CD4-positive, alpha-beta T cell treated with Interleukin-17A for 1 hour (primary cell): ENCODE measurements around the gene CYP26C1.

Source experiments
- DNase-seq: peaks from one replicate; pipeline ENCODE4 v3.0.0-alpha.2; 2020

Gene CYP26C1

GRCh38 chr10:93064874-93065660 is 4.5 kb downstream of the CYP26C1 start:
- no peak for DNase-seq

- no peak for DNase-seq
These were observed 5.3 kb downstream of the CYP26C1 start for GRCh38 chr10:93065675-93066543.

GRCh38 chr10:93066544-93066913 is 5.9 kb downstream of the CYP26C1 start:
- no peak for DNase-seq

- no peak for DNase-seq
These were observed 7.1 kb downstream of the CYP26C1 start for GRCh38 chr10:93067443-93068365.

- no peak for DNase-seq
These were observed 8.0 kb downstream of the CYP26C1 start for GRCh38 chr10:93068411-93069244.

GRCh38 chr10:93069245-93069561 is 8.6 kb downstream of the CYP26C1 start:
- DNase-seq: no peak

- no peak for DNase-seq
These were observed 10.0 kb downstream of the CYP26C1 start for GRCh38 chr10:93070378-93071176.

- no peak for DNase-seq
These were observed 10.5 kb downstream of the CYP26C1 start for GRCh38 chr10:93071177-93071472.

- no peak for DNase-seq
These were observed 11.2 kb downstream of the CYP26C1 start for GRCh38 chr10:93071674-93072224.

GRCh38 chr10:93072225-93072712 is 11.7 kb downstream of the CYP26C1 start:
- no peak for DNase-seq

- DNase-seq: no peak
These were observed 12.3 kb downstream of the CYP26C1 start for GRCh38 chr10:93072713-93073538.

- no peak for DNase-seq
These were observed 13.0 kb downstream of the CYP26C1 start, which contains the start of gene CYP26A1 for GRCh38 chr10:93073539-93074146. TSS of gene CYP26A1 (plus strand) at chr10:93073893. CDS start at chr10:93073935, 42 bp downstream.

GRCh38 chr10:93074147-93074596 is 13.6 kb downstream of the CYP26C1 start:
- DNase-seq: no peak

GRCh38 chr10:93074597-93075368 is 14.2 kb downstream of the CYP26C1 start:
- no peak for DNase-seq

- DNase-seq: no peak
These were observed 15.0 kb downstream of the CYP26C1 start for GRCh38 chr10:93075369-93076221.

- no peak for DNase-seq
These were observed 16.3 kb downstream of the CYP26C1 start for GRCh38 chr10:93076871-93077270.

- DNase-seq: no peak
These were observed 17.3 kb downstream of the CYP26C1 start for GRCh38 chr10:93077860-93078337.
